ENCODE data around the gene IER2.
"Not testable (repeated sequence)": the region's sequence is repeated elsewhere in the genome, so short reads cannot be mapped to it uniquely, and the experiment has no call there.

Gene IER2

GRCh38 chr19:13165162-13165997 lies 15.2 kb downstream of the IER2 start:
- DNase-seq: no peak

GRCh38 chr19:13166151-13166550 lies 15.9 kb downstream of the IER2 start:
- DNase-seq: not testable (repeated sequence)

DNA sequence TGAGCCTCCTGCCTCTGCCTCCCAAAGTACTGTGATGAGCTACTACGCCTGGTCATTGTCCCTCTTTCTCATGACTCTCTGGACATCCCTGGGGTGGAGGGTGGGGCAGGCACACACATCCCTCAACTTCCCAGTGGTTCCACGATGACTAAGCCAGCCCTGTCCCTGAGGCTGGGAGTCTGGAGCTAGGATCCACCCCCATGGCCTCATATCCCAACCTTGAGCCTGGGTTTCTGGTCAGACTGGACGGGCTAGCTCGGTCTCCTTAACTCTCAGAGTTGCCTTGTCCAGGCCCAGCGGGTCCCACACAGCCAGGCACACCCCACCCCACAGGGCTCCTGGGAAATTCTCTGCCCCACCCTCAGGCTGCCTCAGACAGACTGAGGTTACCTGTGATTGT lies 19.6 kb downstream of the IER2 start:
- no peak for DNase-seq

DNA sequence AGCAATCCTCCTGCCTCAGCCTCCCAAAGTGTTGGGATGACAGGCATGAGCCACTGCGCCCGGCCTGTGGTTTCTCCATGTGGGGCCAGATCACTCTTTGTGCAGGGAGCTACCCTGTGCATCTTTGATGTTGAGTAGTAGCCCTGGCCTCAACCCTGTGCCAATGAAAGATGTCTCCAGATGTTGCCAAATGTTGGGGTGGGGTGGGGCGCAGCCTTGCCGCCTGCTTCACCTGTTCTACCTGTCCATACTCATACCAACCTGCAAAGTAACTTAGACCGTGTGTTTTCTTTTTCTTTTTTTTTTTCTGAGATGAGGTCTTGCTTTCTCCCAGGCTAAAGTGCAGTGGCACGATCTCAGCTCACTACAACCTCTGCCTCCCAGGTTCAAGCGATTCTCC lies 20.9 kb downstream of the IER2 start:
- no peak for DNase-seq

GRCh38 chr19:13172346-13173138 lies 22.3 kb downstream of the IER2 start:
- peak; percentile 68 for DNase-seq

GRCh38 chr19:13173139-13173737 lies 23.0 kb downstream of the IER2 start:
- DNase-seq: no peak

DNA sequence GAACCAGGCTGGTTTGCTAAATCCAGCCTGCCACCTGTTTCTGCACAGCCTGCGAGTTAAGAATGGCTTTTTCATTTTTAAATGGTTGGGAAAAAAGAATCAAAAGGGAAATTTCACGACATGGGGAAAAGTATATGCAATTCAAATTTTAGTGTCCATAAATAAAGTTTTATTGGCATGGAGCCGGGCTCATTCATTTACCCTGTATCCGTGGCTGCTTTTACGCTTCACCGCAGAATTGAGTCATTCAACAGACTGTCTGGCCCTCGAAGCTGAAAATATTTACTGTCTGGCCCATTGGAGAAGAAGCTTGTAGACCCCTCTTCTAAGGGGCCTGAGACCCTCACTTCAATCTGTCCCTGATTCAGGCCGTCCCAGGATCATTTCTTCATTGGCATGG lies 26.1 kb downstream of the IER2 start:
- no peak for DNase-seq

- DNase-seq: not testable (repeated sequence)
These were observed 27.4 kb downstream of the IER2 start for GRCh38 chr19:13177584-13177983.

- DNase-seq: not testable (repeated sequence)
These were observed 28.1 kb downstream of the IER2 start for GRCh38 chr19:13178291-13178690.

GRCh38 chr19:13181747-13182388 lies 31.7 kb downstream of the IER2 start:
- DNase-seq: peak; percentile 34

DNA sequence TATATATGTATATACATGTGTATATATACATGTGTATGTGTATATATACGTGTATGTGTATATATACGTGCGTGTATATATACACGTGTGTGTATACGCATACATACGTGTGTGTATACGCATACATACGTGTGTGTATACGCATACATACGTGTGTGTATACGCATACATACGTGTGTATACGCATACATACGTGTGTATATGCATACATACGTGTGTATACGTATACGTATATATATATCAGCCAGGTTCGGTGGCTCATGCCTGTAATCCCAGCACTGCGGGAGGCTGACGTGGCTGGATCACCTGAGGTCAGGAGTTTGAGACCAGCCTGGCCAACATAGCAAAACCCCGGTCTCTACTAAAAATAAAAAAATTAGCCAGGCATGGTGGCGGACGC lies 34.7 kb downstream of the IER2 start:
- not testable (repeated sequence) for DNase-seq

DNA sequence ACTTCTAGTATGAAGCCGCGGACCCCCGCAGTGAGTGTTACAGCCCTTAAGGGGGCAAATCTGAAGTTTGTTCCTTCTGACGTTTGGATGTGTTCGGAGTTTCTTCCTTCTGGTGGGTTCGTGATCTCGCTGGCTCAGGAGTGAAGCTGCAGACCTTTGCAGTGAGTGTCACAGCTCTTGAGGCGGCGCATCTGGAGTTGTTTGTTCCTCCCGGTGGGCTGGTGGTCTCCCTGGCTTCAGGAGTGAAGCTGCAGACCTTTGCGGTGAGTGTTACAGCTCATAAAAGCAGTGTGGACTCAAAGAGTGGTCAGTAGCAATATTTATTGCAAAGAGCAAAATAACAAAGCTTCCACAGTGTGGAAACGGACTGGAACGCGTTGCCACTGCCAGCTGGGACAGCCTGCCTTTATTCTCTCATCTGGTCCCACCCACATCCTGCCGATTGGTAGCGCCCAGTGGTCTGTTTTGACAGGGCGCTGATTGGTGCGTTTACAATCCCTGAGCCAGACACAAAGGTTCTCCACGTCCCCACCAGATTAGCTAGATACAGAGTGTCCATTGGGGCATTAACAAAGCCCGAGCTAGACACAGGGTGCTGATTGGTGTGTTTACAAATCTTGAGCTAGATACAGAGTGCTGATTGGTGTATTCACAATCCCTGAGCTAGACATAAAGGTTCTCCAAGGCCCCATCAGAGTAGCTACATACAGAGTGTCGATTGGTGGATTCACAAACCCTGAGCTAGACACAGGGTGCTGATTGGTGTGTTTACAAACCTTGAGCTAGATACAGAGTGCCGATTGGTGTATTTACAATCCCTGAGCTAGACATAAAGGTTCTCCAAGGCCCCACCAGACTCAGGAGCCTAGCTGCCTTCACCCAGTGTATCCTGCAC lies 35.8 kb downstream of the IER2 start:
- not testable (repeated sequence) for DNase-seq

DNA sequence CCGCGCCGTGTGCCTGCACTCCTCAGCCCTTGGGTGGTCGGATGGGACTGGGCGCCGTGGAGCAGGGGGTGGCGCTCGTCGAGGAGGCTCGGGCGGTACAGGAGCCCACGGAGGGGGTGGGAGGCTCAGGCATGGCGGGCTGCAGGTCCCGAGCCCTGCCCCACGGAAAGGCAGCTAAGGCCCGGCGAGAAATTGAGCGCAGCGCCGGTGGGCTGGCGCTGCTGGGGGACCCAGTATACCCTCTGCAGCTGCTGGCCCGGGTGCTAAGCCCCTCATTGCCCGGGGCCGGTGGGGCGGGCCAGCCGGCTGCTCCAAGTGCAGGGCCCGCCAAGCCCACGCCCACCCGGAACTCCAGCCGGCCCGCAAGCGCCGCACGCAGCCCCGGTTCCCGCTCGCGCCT lies 36.5 kb downstream of the IER2 start:
- not testable (repeated sequence) for DNase-seq

- DNase-seq: no peak
These were observed 37.2 kb downstream of the IER2 start for GRCh38 chr19:13187419-13187818.

GRCh38 chr19:13189600-13189999 lies 39.4 kb downstream of the IER2 start:
- DNase-seq: no peak

DNA sequence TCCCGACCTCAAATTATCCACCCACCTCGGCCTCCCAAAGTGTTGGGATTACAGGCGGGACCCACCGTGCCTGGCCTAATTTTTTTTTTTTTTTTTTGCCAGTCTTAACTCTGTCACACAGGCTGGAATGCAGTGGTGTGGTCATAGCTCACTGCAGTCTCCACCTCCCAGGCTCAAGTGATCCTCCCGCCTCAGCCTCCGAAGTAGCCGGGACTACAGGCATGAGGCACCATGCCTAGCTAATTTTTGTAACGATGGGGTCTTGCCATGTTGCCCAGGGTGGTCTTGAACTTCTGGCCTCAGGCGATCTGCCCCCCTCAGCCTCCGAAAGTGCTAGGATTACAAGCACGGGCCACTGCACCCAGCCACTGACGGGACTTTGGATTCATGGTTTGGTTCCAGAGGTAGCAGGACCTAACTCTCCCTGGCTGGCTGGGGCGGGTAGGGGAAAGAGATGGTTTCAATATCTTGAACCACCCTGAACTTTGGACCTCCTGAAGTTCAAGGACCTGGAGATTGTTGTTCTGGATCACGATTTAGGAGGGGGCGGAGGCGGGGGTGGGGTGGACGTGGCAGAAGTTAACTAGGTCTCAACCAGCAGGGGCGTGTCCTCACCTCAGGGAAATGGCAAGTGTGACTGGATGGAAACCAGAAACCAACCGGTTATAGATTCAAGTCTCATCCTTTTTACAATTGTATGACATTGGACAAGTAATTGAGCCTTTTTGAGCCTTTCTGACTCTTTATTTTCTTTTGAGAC lies 40.8 kb downstream of the IER2 start:
- DNase-seq: no peak

- no peak for DNase-seq
These were observed 45.5 kb downstream of the IER2 start for GRCh38 chr19:13195678-13196077.

DNA sequence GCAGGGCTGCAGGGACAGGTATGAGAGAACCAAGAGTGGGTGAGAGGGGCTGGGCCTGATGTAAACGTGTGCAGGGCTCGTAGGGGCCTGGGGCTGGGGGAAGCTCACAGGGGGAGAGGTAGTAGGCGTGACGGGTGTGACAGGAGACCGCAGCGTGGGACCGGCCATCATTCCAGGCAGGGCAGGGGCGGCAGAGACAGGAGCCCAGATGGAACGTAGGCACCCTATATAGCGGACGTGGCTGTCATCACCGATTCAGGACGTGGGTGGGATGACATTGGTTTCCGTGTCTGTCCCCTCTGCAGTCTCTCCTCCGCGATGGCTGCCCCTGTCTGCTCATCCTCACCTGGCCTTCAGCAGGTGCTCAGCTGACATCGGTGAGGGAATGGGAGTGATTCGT lies 48.4 kb downstream of the IER2 start:
- DNase-seq: no peak

GRCh38 chr19:13202112-13202511 lies 51.9 kb downstream of the IER2 start:
- DNase-seq: not testable (repeated sequence)

Data from inflammatory macrophage treated with lipopolysaccharide for 4 hours (primary cell).